Endodermal cell (in vitro differentiated cells): ENCODE data around the gene LLGL2. TPM values are rescaled to one million over a fixed set of nuclear protein-coding genes. Genes with fewer than 3 reads are reported as not detected.

Source experiments
- DNase-seq: peaks from one replicate; pipeline ENCODE4 v3.0.0-alpha.2; 2017
- H3K27ac ChIP-seq: 2 replicates; pipeline ENCODE4 v1.5.1; 2013; ENCODE audit warnings: mild to moderate bottlenecking, low read depth, low read length, moderate library complexity
- H3K27me3 ChIP-seq: 2 replicates; pipeline ENCODE4 v1.6.1; 2013; ENCODE audit warnings: mild to moderate bottlenecking, low read length, moderate library complexity; ENCODE audit not compliant: insufficient read depth, control insufficient read depth, poor library complexity, severe bottlenecking
- H3K36me3 ChIP-seq: 2 replicates; pipeline ENCODE4 v1.7.0; 2013; ENCODE audit warnings: mild to moderate bottlenecking, low read length, moderate library complexity; ENCODE audit not compliant: control insufficient read depth, insufficient read depth
- H3K4me1 ChIP-seq: one replicate; pipeline ENCODE4 v1.7.0; 2013; ENCODE audit warnings: low read length; ENCODE audit not compliant: control insufficient read depth, insufficient read depth
- H3K4me3 ChIP-seq: 2 replicates; pipeline ENCODE4 v1.5.1; 2013; ENCODE audit warnings: mild to moderate bottlenecking, low read length, moderate library complexity
- H3K9ac ChIP-seq: 2 replicates; pipeline ENCODE4 v1.6.1; 2013; ENCODE audit warnings: mild to moderate bottlenecking, low read length, moderate library complexity; ENCODE audit not compliant: poor library complexity, severe bottlenecking; ENCODE audit errors: extremely low read depth
- H3K9me3 ChIP-seq: 2 replicates; pipeline ENCODE4 v1.6.1; 2013; ENCODE audit warnings: mild to moderate bottlenecking, low read length, moderate library complexity; ENCODE audit not compliant: control insufficient read depth
- H3K27ac Mint-ChIP-seq: 2 replicates; pipeline ENCODE4 v1.8.0; 2020; ENCODE audit warnings: mixed read lengths
- H3K27me3 Mint-ChIP-seq: 2 replicates; pipeline ENCODE4 v1.8.0; 2021; ENCODE audit warnings: mild to moderate bottlenecking, mixed read lengths; ENCODE audit not compliant: insufficient read depth
- H3K36me3 Mint-ChIP-seq: 2 replicates; pipeline ENCODE4 v1.8.0; 2020; ENCODE audit warnings: low read depth, mixed read lengths
- H3K4me1 Mint-ChIP-seq: 2 replicates; pipeline ENCODE4 v1.8.0; 2020; ENCODE audit warnings: mixed read lengths
- H3K4me3 Mint-ChIP-seq: 2 replicates; pipeline ENCODE4 v1.8.0; 2020; ENCODE audit warnings: mild to moderate bottlenecking, moderate library complexity, mixed read lengths
- H3K9me3 Mint-ChIP-seq: 2 replicates; pipeline ENCODE4 v1.8.0; 2020; ENCODE audit warnings: mild to moderate bottlenecking, mixed read lengths
- WGBS, 2 experiments: methylation state at CpG; one replicate each; pipeline versions ENCODE4 v1.1.5 to v1.1.7; 2013; ENCODE audit warnings: missing lambda C conversion rate in 2 of 2, mixed read lengths in 1 of 2; ENCODE audit not compliant: insufficient coverage in 1 of 2, insufficient read length in 1 of 2; 5-methylcytosine and 5-hydroxymethylcytosine counted together
- total RNA-seq, 2 donors: library from RNA; stranded (reverse); fragmentation: NEBNext Ultra II Directional in 1 of 2; extraction: Animal tissue kit (Norgen Biotek cat#: 25700) in 1 of 2; gene quantifications; 2 replicates in 1 of 2; 3 replicates in 1 of 2; pipeline ENCODE4 v1.2.1, GENCODE V29; 2021
- TF ChIP-seq, protein P1 (sequence below): fragments of 200-600 bp; sonication (generic); conservative IDR thresholded peaks from 2 replicates; pipeline ENCODE4 v1.5.0; 2021; ENCODE audit warnings: antibody characterized with exemption, mild to moderate bottlenecking

Gene LLGL2
- total RNA-seq, 2 donors from 2014 or later = 128 to 149 TPM

DNA sequence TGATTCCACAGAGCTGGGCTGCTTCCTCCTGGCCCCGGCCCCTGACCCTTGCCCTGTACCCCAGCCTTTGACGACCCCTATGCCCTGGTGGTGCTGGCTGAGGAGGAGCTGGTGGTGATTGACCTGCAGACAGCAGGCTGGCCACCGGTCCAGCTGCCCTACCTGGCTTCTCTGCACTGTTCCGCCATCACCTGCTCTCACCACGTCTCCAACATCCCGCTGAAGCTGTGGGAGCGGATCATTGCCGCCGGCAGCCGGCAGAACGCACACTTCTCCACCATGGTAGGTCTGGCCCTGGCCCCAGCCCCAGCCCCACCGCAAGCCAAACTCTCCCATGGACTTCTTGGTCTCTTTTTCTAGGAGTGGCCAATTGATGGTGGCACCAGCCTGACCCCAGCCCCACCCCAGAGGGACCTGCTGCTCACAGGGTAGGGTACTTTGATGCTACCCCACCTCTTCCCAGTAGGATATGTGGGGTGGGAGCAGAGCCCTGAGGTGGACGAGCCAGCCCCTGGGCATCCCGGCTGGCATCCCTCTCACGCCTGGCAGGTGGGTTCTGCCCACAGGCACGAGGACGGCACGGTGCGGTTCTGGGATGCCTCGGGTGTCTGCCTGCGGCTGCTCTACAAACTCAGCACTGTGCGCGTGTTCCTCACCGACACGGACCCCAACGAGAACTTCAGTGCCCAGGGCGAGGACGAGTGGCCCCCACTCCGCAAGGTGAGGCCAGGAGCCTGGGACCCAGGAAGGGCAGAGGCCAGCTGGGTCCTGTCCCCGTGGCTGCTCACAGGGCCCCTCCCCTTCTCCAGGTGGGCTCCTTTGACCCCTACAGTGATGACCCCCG, 43.1 kb downstream of the LLGL2 start:
- H3K27ac Mint-ChIP-seq = no peak overlapping the region
- Histone ChIP-seq H3K27ac (no peak overlapping the region), H3K9ac (no peak overlapping the region), H3K36me3 (peaks cover 7% of the 10 kb centered on the region), H3K27me3 (no peaks in the 10 kb centered on the region), H3K4me3 (no peak overlapping the region), H3K4me1 (no peaks in the 10 kb centered on the region), H3K9me3 (no peaks in the 10 kb centered on the region)
- H3K4me1 Mint-ChIP-seq = no peaks in the 10 kb centered on the region
- no peaks in the 10 kb centered on the region for H3K27me3 Mint-ChIP-seq
- H3K9me3 Mint-ChIP-seq = no peaks in the 10 kb centered on the region
- DNase-seq = peak; percentile 38
- TF ChIP-seq, protein P1, sequence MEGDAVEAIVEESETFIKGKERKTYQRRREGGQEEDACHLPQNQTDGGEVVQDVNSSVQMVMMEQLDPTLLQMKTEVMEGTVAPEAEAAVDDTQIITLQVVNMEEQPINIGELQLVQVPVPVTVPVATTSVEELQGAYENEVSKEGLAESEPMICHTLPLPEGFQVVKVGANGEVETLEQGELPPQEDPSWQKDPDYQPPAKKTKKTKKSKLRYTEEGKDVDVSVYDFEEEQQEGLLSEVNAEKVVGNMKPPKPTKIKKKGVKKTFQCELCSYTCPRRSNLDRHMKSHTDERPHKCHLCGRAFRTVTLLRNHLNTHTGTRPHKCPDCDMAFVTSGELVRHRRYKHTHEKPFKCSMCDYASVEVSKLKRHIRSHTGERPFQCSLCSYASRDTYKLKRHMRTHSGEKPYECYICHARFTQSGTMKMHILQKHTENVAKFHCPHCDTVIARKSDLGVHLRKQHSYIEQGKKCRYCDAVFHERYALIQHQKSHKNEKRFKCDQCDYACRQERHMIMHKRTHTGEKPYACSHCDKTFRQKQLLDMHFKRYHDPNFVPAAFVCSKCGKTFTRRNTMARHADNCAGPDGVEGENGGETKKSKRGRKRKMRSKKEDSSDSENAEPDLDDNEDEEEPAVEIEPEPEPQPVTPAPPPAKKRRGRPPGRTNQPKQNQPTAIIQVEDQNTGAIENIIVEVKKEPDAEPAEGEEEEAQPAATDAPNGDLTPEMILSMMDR = no peak
- no peak overlapping the region for H3K4me3 Mint-ChIP-seq
- 93 to 97% methylated on average over 17 to 31 of the region's 31 CpGs for WGBS, 2 experiments
- H3K36me3 Mint-ChIP-seq = peaks cover 37% of the 10 kb centered on the region

DNA sequence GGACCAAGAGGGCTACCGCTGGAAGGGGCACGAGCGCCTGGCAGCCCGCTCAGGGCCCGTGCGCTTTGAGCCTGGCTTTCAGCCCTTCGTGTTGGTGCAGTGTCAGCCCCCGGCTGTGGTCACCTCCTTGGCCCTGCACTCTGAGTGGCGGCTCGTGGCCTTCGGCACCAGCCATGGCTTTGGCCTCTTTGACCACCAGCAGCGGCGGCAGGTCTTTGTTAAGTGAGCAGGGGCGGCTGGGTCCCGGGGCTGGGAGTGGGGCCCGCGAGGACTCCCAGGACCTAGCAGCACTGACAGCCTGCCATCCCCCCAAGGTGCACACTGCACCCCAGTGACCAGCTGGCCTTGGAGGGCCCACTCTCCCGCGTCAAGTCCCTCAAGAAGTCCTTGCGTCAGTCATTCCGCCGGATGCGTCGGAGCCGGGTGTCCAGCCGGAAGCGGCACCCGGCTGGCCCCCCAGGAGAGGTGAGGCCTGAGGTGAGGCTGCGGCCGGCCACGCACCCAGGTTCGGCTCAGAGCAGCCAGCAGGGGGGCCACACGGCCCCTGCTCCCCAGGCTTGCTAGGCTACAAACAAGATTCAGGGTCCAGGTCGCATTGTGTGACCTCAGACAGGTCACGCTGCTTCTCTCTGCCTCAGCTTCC, 44.7 kb downstream of the LLGL2 start:
- no peak overlapping the region for H3K27ac Mint-ChIP-seq
- Histone ChIP-seq H3K27ac (no peak overlapping the region), H3K4me1 (no peaks in the 10 kb centered on the region), H3K36me3 (no peaks in the 10 kb centered on the region), H3K27me3 (no peaks in the 10 kb centered on the region), H3K9ac (no peak overlapping the region), H3K9me3 (no peaks in the 10 kb centered on the region), H3K4me3 (no peak overlapping the region)
- H3K36me3 Mint-ChIP-seq = peaks cover 29% of the 10 kb centered on the region
- H3K4me1 Mint-ChIP-seq = no peaks in the 10 kb centered on the region
- TF ChIP-seq, protein P1 = no peak
- no peak overlapping the region for H3K4me3 Mint-ChIP-seq
- no peaks in the 10 kb centered on the region for H3K9me3 Mint-ChIP-seq
- WGBS, 2 experiments = 93 to 96% methylated on average over 26 to 35 of the region's 35 CpGs
- no peaks in the 10 kb centered on the region for H3K27me3 Mint-ChIP-seq
- DNase-seq = peak; percentile 51

DNA sequence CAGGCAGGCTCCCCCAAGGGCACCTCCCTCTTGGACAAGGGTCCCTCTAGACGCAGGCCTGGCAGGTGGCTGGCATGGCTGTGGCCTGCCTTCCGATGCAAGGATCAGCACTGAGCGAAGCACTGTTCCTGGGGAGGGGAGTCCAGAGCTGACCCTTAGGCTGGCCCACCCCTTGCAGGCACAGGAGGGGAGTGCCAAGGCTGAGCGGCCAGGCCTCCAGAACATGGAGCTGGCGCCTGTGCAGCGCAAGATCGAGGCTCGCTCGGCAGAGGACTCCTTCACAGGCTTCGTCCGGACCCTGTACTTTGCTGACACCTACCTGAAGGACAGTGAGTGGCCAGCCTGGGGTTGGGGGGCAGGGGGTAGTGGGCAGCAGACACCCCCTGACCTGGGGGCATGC, 45.3 kb downstream of the LLGL2 start:
- Histone ChIP-seq H3K9me3 (no peaks in the 10 kb centered on the region), H3K27me3 (no peaks in the 10 kb centered on the region), H3K4me1 (no peaks in the 10 kb centered on the region), H3K4me3 (no peak overlapping the region), H3K27ac (no peak overlapping the region), H3K9ac (no peak overlapping the region), H3K36me3 (no peaks in the 10 kb centered on the region)
- no peak overlapping the region for H3K4me3 Mint-ChIP-seq
- no peaks in the 10 kb centered on the region for H3K9me3 Mint-ChIP-seq
- WGBS, 2 experiments = 94 to 96% methylated on average over 2 to 11 of the region's 11 CpGs
- no peaks in the 10 kb centered on the region for H3K4me1 Mint-ChIP-seq
- no peak for DNase-seq
- H3K27me3 Mint-ChIP-seq = no peaks in the 10 kb centered on the region
- no peak overlapping the region for H3K27ac Mint-ChIP-seq
- H3K36me3 Mint-ChIP-seq = peaks cover 29% of the 10 kb centered on the region
- TF ChIP-seq, protein P1 = no peak
